Measurements from ENCODE around the gene PARD3B.
"Not testable (repeated sequence)": the region's sequence is repeated elsewhere in the genome, so short reads cannot be mapped to it uniquely, and the experiment has no call there.

The PARD3B gene

DNA sequence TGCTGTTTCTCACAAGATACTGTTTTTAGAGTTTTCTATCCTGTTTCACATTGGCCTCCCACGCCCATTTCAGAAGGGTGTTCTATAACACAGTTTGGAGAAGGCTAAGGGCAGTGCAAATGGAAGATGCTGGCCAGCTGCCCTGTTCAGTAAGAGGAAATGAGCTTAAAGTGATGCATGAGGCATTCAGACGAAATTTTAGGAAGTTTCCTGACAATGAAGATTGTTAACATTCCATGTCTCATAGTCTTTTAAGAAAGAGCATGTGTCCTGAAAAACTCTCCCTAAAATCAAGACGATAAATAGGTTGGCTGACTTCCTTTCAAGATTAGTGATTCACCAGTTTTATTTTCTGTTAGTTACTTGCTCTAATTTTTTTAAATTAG lies 652.9 kb downstream of the PARD3B start:
- no peaks in the 10 kb centered on the region for H3K9me3 Mint-ChIP-seq
- intact Hi-C loops (cut with micrococcal nuclease), result no loop called here
- no peaks in the 10 kb centered on the region for H3K36me3 Mint-ChIP-seq (ENCODE audit: low read depth)
- H3K27ac Mint-ChIP-seq, result no peak overlapping the region
- H3K4me3 Mint-ChIP-seq, result no peak overlapping the region
- H3K27me3 Mint-ChIP-seq, result no peaks in the 10 kb centered on the region
- H3K4me1 Mint-ChIP-seq (ENCODE audit: low read depth), result no peaks in the 10 kb centered on the region

DNA sequence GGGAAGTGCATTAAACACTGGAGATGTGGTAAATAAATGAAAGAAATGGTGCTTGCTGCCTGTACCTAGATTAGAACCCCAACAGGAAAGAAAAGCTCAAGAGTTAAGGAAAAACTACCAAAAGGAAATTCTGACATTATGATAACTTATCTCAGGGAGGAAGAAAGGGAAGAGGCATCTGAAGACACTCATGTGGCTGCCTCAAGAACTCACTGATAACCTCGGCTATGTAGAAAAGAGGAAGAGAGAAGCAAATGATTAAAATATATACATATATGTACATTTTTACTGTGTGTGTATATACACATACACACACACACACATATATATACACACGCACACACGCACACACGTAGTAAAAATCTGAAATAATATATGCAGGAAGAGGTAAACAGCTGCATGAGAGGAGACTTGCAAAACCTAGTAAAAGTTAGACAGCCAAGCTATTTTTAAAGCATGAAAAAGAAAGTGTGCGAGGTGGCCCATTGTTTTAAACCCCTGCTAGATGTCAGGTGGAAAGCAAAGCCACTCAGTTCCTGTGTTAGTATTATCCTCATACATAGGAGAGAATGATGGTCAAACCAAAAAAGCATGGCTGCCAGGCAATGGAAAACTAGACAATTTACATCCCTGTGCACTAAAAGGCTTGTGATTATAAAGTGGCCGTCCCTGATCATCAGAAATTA lies 654.0 kb downstream of the PARD3B start:
- Mint-ChIP-seq H3K4me3 (no peak overlapping the region), H3K4me1 (ENCODE audit: low read depth) (no peaks in the 10 kb centered on the region), H3K27ac (no peak overlapping the region), H3K27me3 (no peaks in the 10 kb centered on the region), H3K9me3 (no peaks in the 10 kb centered on the region), H3K36me3 (ENCODE audit: low read depth) (no peaks in the 10 kb centered on the region)
- intact Hi-C loops (cut with micrococcal nuclease), result no loop called here

DNA sequence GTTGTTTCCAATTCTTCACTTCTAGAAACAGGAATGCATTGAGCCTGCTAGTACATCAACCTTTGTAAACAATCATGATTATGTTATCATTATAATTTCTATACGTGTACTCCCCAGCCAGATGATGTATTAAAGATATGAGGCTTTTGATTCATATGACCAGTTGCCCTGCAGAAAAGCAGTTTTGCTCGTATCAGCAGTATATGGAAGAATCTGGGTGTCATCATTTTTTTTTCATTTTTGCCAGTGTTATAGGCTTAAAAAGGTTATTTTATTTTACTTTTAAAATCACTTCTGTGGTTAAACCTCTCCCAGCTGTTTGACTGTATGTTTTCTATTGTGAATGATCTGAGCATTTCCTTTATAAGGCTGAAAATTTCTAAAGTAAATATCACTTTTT lies 665.2 kb downstream of the PARD3B start:
- no peaks in the 10 kb centered on the region for H3K27me3 Mint-ChIP-seq
- H3K36me3 Mint-ChIP-seq (ENCODE audit: low read depth), result no peaks in the 10 kb centered on the region
- H3K9me3 Mint-ChIP-seq, result no peaks in the 10 kb centered on the region
- intact Hi-C loops (cut with micrococcal nuclease), result no loop called here
- H3K27ac Mint-ChIP-seq, result no peak overlapping the region
- H3K4me1 Mint-ChIP-seq (ENCODE audit: low read depth), result no peaks in the 10 kb centered on the region
- no peak overlapping the region for H3K4me3 Mint-ChIP-seq

DNA sequence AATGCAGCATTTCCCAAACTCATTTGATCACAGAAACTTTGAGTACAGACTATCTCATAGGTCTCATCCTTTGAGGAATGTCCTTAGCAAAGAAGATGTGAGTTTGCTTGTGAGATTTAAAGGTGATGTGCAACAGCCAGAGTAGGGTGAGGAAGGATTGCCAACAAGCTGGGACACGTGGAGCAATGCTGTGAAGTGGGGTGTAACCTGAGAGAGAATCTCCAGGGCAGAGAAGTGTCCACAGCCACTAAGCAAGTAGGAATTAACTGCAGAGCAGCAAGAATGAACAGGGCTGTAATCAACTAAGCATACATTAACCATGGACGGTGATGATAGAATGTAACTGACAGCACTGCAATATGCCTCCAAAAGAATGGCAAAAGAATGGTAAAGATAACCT lies 667.1 kb downstream of the PARD3B start:
- Mint-ChIP-seq H3K4me3 (no peak overlapping the region), H3K4me1 (ENCODE audit: low read depth) (no peaks in the 10 kb centered on the region), H3K9me3 (no peaks in the 10 kb centered on the region), H3K27me3 (no peaks in the 10 kb centered on the region), H3K36me3 (ENCODE audit: low read depth) (no peaks in the 10 kb centered on the region), H3K27ac (no peak overlapping the region)
- intact Hi-C loops (cut with micrococcal nuclease), result no loop called here

DNA sequence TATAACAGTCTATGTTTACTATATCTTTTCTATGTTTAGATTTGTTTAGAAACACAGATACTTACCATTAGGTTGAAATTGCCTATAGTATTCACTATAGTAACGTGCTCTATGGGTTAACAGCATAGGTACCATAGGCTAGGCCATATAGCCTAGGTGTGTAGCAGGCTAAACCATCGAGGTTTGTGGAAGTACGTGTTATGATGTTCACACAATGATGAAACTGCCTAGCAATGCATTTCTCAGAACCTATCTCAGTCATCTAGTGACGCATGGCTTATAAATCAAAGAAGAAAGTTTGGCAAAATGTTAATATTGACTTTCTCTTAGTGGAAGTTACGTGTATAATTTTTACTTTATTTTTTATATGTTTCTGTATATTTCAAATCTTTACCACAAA lies 670.8 kb downstream of the PARD3B start:
- H3K27ac Mint-ChIP-seq, result no peak overlapping the region
- no peaks in the 10 kb centered on the region for H3K27me3 Mint-ChIP-seq
- no peak overlapping the region for H3K4me3 Mint-ChIP-seq
- intact Hi-C loops (cut with micrococcal nuclease), result no loop called here
- H3K4me1 Mint-ChIP-seq (ENCODE audit: low read depth), result no peaks in the 10 kb centered on the region
- H3K36me3 Mint-ChIP-seq (ENCODE audit: low read depth), result no peaks in the 10 kb centered on the region
- no peaks in the 10 kb centered on the region for H3K9me3 Mint-ChIP-seq

DNA sequence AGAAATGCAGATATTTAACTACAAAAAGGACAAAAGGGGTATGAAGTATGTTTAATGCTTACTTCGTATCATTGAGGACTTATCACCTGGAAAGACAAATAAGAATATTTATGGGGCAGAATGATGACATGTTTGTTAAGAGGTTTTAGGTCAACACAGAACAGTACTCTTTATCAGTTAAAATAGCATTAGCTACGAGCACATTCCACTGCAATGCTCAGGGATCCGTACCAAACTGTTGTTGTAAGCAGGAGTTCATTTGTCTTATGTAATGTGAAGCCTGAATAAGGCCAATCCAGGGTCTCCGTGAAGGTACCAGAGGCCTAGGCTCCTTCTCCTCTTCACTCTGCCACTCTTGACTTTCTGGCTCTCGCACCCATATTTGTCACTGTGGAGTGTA lies 671.3 kb downstream of the PARD3B start:
- Mint-ChIP-seq H3K27me3 (no peaks in the 10 kb centered on the region), H3K4me3 (no peak overlapping the region), H3K27ac (no peak overlapping the region), H3K4me1 (ENCODE audit: low read depth) (no peaks in the 10 kb centered on the region), H3K36me3 (ENCODE audit: low read depth) (no peaks in the 10 kb centered on the region), H3K9me3 (no peaks in the 10 kb centered on the region)
- intact Hi-C loops (cut with micrococcal nuclease), result no loop called here

DNA sequence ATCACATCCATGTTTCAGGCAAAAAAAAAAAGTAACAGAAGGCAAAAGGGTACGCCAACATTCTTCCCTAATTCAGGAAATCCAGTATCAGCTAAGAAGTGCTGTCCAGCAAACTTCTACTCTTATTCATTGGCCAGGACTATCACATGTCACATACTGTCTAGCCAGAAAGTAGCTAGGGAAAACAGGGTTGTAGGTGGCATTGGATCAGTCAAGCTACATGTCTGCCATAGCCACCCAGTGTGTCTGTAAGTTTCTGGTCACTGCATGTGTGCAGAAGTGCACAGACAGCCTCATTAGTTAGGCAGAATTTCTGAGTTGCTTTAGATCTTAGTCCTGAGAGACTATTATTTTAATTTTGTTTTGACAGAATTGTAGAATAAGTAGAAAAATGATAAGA lies 671.7 kb downstream of the PARD3B start:
- no peaks in the 10 kb centered on the region for H3K27me3 Mint-ChIP-seq
- intact Hi-C loops (cut with micrococcal nuclease), result no loop called here
- H3K4me1 Mint-ChIP-seq (ENCODE audit: low read depth), result no peaks in the 10 kb centered on the region
- no peak overlapping the region for H3K4me3 Mint-ChIP-seq
- H3K27ac Mint-ChIP-seq, result no peak overlapping the region
- no peaks in the 10 kb centered on the region for H3K36me3 Mint-ChIP-seq (ENCODE audit: low read depth)
- no peaks in the 10 kb centered on the region for H3K9me3 Mint-ChIP-seq

DNA sequence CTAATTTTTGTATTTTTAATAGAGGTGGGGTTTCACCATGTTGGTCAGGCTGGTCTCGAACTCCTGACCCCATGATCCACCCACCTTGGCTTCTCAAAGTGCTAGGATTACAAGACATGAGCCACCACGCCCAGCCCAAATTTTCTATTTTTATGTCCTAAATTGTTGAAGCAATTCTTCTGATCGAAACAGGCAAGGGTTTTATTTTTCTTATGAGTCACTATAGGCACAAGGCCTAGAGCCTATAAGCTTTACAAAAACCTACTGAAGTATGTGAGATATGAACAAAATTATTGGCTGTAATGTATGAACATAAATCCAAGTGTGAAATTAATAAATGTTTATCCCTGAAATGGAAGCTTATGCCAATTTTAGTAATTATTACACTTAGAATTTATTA lies 672.8 kb downstream of the PARD3B start:
- Mint-ChIP-seq H3K27ac (no peak overlapping the region), H3K9me3 (no peaks in the 10 kb centered on the region), H3K36me3 (ENCODE audit: low read depth) (no peaks in the 10 kb centered on the region), H3K4me1 (ENCODE audit: low read depth) (no peaks in the 10 kb centered on the region), H3K27me3 (no peaks in the 10 kb centered on the region), H3K4me3 (no peak overlapping the region)
- intact Hi-C loops (cut with micrococcal nuclease), result no loop called here

DNA sequence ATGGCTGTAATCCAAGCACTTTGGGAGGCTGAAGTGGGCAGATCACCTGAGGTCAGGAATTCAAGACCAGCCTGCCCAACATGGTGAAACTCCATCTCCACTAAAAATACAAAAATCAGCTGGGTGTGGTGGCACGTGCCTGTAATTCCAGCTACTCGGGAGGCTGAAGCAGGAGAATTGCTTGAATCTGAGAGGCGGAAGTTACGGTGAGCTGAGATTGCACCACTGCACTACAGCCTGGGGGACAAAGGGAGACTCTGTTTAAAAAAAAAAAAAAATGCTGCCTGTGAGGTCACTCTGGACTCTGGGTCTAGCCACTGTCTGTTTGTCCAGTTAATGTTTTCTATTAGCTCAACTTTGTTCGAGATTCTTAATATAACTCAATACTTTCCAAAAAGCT lies 673.5 kb downstream of the PARD3B start:
- H3K4me3 Mint-ChIP-seq; H3K27ac Mint-ChIP-seq; H3K4me1 Mint-ChIP-seq (ENCODE audit: low read depth); H3K27me3 Mint-ChIP-seq; intact Hi-C loops (cut with micrococcal nuclease); H3K9me3 Mint-ChIP-seq; H3K36me3 Mint-ChIP-seq (ENCODE audit: low read depth): not testable (repeated sequence)

DNA sequence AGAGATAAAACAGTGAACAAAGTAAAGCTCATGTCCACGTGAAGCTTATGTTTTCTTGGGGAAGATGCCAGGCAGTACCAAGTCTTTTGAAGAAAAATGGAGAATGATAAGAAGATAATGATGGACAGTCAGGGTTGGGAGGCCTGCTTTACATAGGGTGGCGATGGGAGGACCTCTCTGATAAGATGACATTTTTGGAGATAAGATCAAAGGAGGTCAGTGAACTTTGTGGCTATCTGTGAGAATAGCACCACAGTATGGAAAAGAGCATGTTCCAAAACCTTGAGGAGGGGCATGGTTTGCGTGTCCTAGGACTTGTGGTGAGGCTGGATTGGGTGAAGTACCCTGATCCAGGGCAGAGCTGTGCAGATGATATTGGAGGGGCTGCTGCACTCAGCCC lies 675.3 kb downstream of the PARD3B start:
- Mint-ChIP-seq H3K27me3 (no peaks in the 10 kb centered on the region), H3K9me3 (no peaks in the 10 kb centered on the region), H3K4me1 (ENCODE audit: low read depth) (no peaks in the 10 kb centered on the region), H3K27ac (no peak overlapping the region), H3K36me3 (ENCODE audit: low read depth) (no peaks in the 10 kb centered on the region), H3K4me3 (no peak overlapping the region)
- intact Hi-C loops (cut with micrococcal nuclease), result no loop called here

DNA sequence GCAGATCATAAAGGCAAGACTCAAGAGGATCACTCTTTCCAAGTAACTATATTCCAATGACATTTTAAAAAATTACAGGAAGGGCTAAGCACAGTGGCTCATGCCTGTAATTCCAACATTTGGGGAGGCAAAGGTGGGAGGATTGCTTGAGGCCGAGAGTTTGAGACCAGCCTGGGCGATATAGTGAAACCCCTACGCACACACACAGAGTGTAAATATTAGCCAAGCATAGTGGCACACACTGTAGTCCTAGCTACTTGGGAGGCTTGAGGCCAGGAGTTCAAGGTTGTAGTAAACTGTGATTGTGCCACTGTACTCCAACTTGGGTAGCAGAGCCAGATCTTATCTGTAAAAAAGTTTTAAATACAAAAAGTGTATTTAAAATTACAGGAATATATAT lies 686.8 kb downstream of the PARD3B start:
- Mint-ChIP-seq H3K27me3 (no peaks in the 10 kb centered on the region), H3K27ac (no peak overlapping the region), H3K9me3 (peaks cover 27% of the 10 kb centered on the region), H3K36me3 (ENCODE audit: low read depth) (no peaks in the 10 kb centered on the region), H3K4me3 (no peak overlapping the region), H3K4me1 (ENCODE audit: low read depth) (no peaks in the 10 kb centered on the region)
- intact Hi-C loops (cut with micrococcal nuclease), result no loop called here

DNA sequence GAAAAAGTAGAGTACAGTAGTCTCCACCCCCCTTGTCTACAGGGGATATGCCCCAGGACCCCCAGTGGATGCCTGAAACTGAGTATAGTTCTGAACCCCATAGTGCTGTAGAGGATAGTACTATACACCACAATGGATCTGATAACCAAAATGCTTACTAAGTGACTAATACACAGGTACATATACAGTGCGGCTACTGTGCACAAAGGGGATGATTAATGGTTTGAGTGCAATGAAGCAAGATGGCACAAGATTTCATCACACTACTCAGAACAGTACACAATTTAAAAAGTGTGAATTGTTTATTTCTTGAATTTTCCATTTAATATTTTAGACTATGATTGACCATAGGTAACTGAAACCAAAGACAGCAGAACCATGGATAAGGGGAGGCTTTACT lies 690.2 kb downstream of the PARD3B start:
- Mint-ChIP-seq H3K4me1 (ENCODE audit: low read depth) (no peaks in the 10 kb centered on the region), H3K4me3 (no peak overlapping the region), H3K36me3 (ENCODE audit: low read depth) (no peaks in the 10 kb centered on the region), H3K9me3 (peaks cover 11% of the 10 kb centered on the region), H3K27ac (no peak overlapping the region), H3K27me3 (no peaks in the 10 kb centered on the region)
- intact Hi-C loops (cut with micrococcal nuclease), result no loop called here

DNA sequence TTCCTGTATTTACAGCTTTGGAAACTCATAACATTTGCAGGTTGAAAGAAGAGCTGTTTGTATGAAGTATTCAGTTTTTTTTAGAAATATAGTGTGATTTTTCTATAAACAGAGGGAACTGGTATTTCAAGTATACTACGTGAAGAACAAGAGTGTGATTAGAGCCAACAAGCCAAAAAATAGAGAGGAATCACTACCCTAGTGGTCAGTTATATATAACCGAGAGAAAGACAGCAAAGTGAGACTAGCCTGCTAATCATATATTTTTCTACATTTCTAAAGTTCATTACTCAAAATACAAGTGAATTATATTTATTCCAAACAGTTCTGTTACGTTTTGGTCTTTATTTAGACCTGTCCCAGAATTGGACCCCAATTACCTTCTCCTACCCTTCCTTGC lies 692.2 kb downstream of the PARD3B start:
- H3K27ac Mint-ChIP-seq, result no peak overlapping the region
- no peaks in the 10 kb centered on the region for H3K27me3 Mint-ChIP-seq
- H3K4me3 Mint-ChIP-seq, result no peak overlapping the region
- H3K36me3 Mint-ChIP-seq (ENCODE audit: low read depth), result no peaks in the 10 kb centered on the region
- H3K9me3 Mint-ChIP-seq, result no peaks in the 10 kb centered on the region
- intact Hi-C loops (cut with micrococcal nuclease), result no loop called here
- H3K4me1 Mint-ChIP-seq (ENCODE audit: low read depth), result no peaks in the 10 kb centered on the region

DNA sequence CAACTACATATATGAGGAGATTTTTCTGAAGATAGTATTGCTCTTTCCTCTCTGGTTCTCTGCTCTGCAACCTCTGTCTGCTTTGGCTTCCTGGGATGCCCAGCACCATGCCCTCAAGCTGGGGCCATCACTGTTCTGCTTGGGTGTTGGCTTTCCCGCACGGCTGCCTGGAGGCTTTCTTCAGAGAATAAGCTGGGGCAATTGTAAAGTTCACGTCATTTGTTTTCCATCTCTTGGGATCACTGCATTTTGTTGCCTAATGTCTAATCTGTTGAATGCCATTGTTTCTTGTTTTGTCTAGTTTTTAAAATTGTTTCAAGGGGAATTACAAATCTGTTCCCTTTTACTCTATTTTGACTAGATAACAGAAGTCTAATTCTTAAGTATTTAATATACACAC lies 699.7 kb downstream of the PARD3B start:
- intact Hi-C loops (cut with micrococcal nuclease), result no loop called here
- no peak overlapping the region for H3K4me3 Mint-ChIP-seq
- H3K27ac Mint-ChIP-seq, result no peak overlapping the region
- no peaks in the 10 kb centered on the region for H3K4me1 Mint-ChIP-seq (ENCODE audit: low read depth)
- no peaks in the 10 kb centered on the region for H3K27me3 Mint-ChIP-seq
- H3K9me3 Mint-ChIP-seq, result no peaks in the 10 kb centered on the region
- H3K36me3 Mint-ChIP-seq (ENCODE audit: low read depth), result no peaks in the 10 kb centered on the region

DNA sequence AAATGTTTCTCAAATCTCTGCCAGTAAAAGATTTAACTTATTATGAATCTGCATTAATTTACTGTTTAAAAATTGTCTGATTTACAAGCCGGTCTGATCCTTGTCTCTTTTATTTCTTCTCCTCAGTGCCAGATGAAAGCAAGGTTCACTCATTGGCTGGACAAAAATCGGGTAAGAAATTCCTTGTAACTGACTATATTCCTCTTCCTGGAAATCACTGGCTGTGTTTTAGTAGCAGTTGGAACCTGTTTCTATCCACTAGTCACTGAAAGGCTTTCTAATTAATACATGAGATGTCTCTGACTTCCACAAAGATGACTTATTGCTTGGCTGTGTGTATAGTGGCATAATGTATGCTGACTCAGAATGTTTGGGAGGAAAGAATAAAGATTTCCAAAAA lies 700.4 kb downstream of the PARD3B start:
- Mint-ChIP-seq H3K4me3 (no peak overlapping the region), H3K27me3 (no peaks in the 10 kb centered on the region), H3K36me3 (ENCODE audit: low read depth) (no peaks in the 10 kb centered on the region), H3K9me3 (no peaks in the 10 kb centered on the region), H3K27ac (no peak overlapping the region), H3K4me1 (ENCODE audit: low read depth) (no peaks in the 10 kb centered on the region)
- intact Hi-C loops (cut with micrococcal nuclease), result no loop called here
